Endothelial cell of umbilical vein (primary cell): ENCODE data around the gene IPO5. TPM values are rescaled to one million over a fixed set of nuclear protein-coding genes. Genes with fewer than 3 reads are reported as not detected.

Source experiments
- BruUV-seq: library from RNA; stranded (reverse); fragments of 400-500 nt; replicated peaks from 2 replicates; lab custom pipeline; 2021; lab: Mats Ljungman, UMichigan
- CTCF ChIA-PET: fragments of 300-600, 350-600 bp; sonication (Branson Sonifier 250); formaldehyde crosslinking; loops from one replicate; lab custom pipeline; 2021; ENCODE audit warnings: antibody characterized with exemption, inconsistent platforms; lab: Charles Lee
- POLR2A ChIA-PET: fragments of 300-600, 350-600 bp; sonication (Branson Sonifier 250); formaldehyde crosslinking; loops from one replicate; lab custom pipeline; 2021; ENCODE audit warnings: antibody characterized with exemption, inconsistent platforms; lab: Charles Lee
- DNase-seq: peaks from one replicate; pipeline ENCODE4 v3.0.0-alpha.2; 2011; ENCODE audit warnings: low read depth, low spot score
- FAIRE-seq: peaks from 2 replicates; lab custom pipeline; 2011; peaks lifted over from hg19 to GRCh38; lab: Jason Lieb, UNC
- H2AFZ ChIP-seq: 2 replicates; pipeline ENCODE4 v1.6.0; 2012; ENCODE audit warnings: low read depth, low read length, control low read depth, inconsistent platforms
- H3K27ac ChIP-seq: 2 replicates; pipeline ENCODE4 v1.5.1; 2011; ENCODE audit warnings: low read depth, mild to moderate bottlenecking, control low read depth, low read length, moderate library complexity; ENCODE audit not compliant: insufficient read depth
- H3K27me3 ChIP-seq, 2 experiments: 2 replicates each; pipeline versions ENCODE4 v1.6.0 to v1.6.1; 2011; ENCODE audit warnings: low read length in 2 of 2, mixed read lengths in 1 of 2; ENCODE audit not compliant: control insufficient read depth in 2 of 2, insufficient read depth in 2 of 2
- H3K36me3 ChIP-seq, 2 experiments: 2 replicates in 1 of 2; 3 replicates in 1 of 2; pipeline ENCODE4 v1.5.1; 2011; ENCODE audit warnings: low read length in 2 of 2, mild to moderate bottlenecking in 1 of 2, moderate library complexity in 1 of 2; ENCODE audit not compliant: control insufficient read depth in 2 of 2, insufficient read depth in 2 of 2; ENCODE audit errors: extremely low read depth in 1 of 2
- H3K4me1 ChIP-seq: 3 replicates; pipeline ENCODE4 v1.5.1; 2011; ENCODE audit warnings: mild to moderate bottlenecking, low read length; ENCODE audit not compliant: control insufficient read depth, insufficient read depth; ENCODE audit errors: extremely low read depth
- H3K4me2 ChIP-seq: 2 replicates; pipeline ENCODE4 v1.6.1; 2011; ENCODE audit warnings: low read length, control low read depth, mixed read lengths; ENCODE audit not compliant: insufficient read depth
- H3K4me3 ChIP-seq, 3 experiments: fragments of 200-600 bp in 1 of 3; sonication (generic), shearing (Covaris generic) in 1 of 3; replicated peaks in 1 of 3; 2 replicates each; pipeline ENCODE4 v1.5.1; 2011 to 2016; ENCODE audit warnings: control low read depth in 3 of 3, low read length in 3 of 3, mild to moderate bottlenecking in 2 of 3, inconsistent platforms in 1 of 3, low read depth in 1 of 3, moderate library complexity in 1 of 3; ENCODE audit not compliant: insufficient read depth in 1 of 3
- H3K79me2 ChIP-seq: 2 replicates; pipeline ENCODE4 v1.6.0; 2012; ENCODE audit warnings: low read length, inconsistent platforms; ENCODE audit not compliant: control insufficient read depth, insufficient read depth
- H3K9ac ChIP-seq: replicated peaks from 2 replicates; pipeline ENCODE3; 2011; ENCODE audit warnings: low read length, control low read depth; ENCODE audit not compliant: insufficient read depth; ENCODE audit errors: extremely low read depth
- H3K9me1 ChIP-seq: replicated peaks from 3 replicates; pipeline ENCODE4 v1.6.0; 2011; ENCODE audit warnings: mild to moderate bottlenecking, low read length; ENCODE audit not compliant: control insufficient read depth, insufficient read depth; ENCODE audit errors: extremely low read depth
- H3K9me3 ChIP-seq: replicated peaks from 2 replicates; pipeline ENCODE4 v1.5.1; 2012; ENCODE audit warnings: low read length, inconsistent platforms; ENCODE audit not compliant: control insufficient read depth, insufficient read depth
- H4K20me1 ChIP-seq: replicated peaks from 2 replicates; pipeline ENCODE3; 2011; ENCODE audit warnings: mild to moderate bottlenecking, low read length; ENCODE audit not compliant: control insufficient read depth, insufficient read depth; ENCODE audit errors: extremely low read depth
- CTCF ChIP-seq, 2 donors: IDR thresholded peaks; 1 replicate in 1 of 2; 2 replicates in 1 of 2; pipeline ENCODE4 v1.5.1; 2011; ENCODE audit warnings: low read length in 2 of 2, mild to moderate bottlenecking in 2 of 2, moderate library complexity in 2 of 2, control low read depth in 1 of 2, inconsistent platforms in 1 of 2, low read depth in 1 of 2; ENCODE audit not compliant: insufficient read depth in 1 of 2; ENCODE audit errors: extremely low read depth in 1 of 2
- EZH2 ChIP-seq: IDR thresholded peaks from 2 replicates; pipeline ENCODE4 v1.6.1; 2012; ENCODE audit warnings: borderline replicate concordance, low read depth, mild to moderate bottlenecking, moderate library complexity, low read length, inconsistent platforms; ENCODE audit not compliant: severe bottlenecking
- FOS ChIP-seq: IDR thresholded peaks from 2 replicates; pipeline ENCODE4 v1.6.1; 2011; ENCODE audit warnings: mild to moderate bottlenecking, low read length, moderate library complexity, borderline replicate concordance; ENCODE audit not compliant: insufficient read depth
- GATA2 ChIP-seq: IDR thresholded peaks from 2 replicates; pipeline ENCODE4 v1.7.0; 2011; ENCODE audit warnings: low read depth, mild to moderate bottlenecking, moderate library complexity, mixed read lengths, low read length; ENCODE audit not compliant: insufficient read length, insufficient read depth
- JUN ChIP-seq: IDR thresholded peaks from 2 replicates; pipeline ENCODE4 v1.6.1; 2011; ENCODE audit warnings: borderline replicate concordance, low read depth; ENCODE audit not compliant: insufficient read length, insufficient read depth
- MAX ChIP-seq: IDR thresholded peaks from 2 replicates; pipeline ENCODE4 v1.6.1; 2011; ENCODE audit not compliant: insufficient read depth, insufficient read length
- MYC ChIP-seq: IDR thresholded peaks from one replicate; pipeline ENCODE4 v1.6.1; 2011; ENCODE audit warnings: mild to moderate bottlenecking, low read depth, low read length
- POLR2A ChIP-seq: IDR thresholded peaks from 2 replicates; pipeline ENCODE4 v1.6.1; 2012; ENCODE audit warnings: low read depth, mild to moderate bottlenecking, control low read depth, low read length
- POLR2AphosphoS5 ChIP-seq: IDR thresholded peaks from 2 replicates; pipeline ENCODE4 v1.6.1; 2012; ENCODE audit warnings: low read depth, mild to moderate bottlenecking, control low read depth, low read length, moderate library complexity; ENCODE audit not compliant: insufficient read depth
- dilution Hi-C: fragments of 300-500 bp; cut with MboI; formaldehyde crosslinking; loops from one replicate; pipeline ENCODE4 v1.15.0; 2019; ENCODE audit warnings: low sequenced_read_pairs; ENCODE audit not compliant: extremely low pct_ligation_motif_present
- intact Hi-C: fragments of 100-400 bp; cut with micrococcal nuclease; formaldehyde crosslinking; loops from one replicate; pipeline ENCODE4 v1.10.0; 2022
- polyA plus RNA-seq, 4 experiments: library from polyadenylated mRNA; depleted of rRNA in 3 of 4; stranded (reverse) in 3 of 4; unstranded in 1 of 4; fragments of >200 nt; gene quantifications; 2 replicates each; pipeline versions ENCODE4 v1.2.1 to v1.2.3, GENCODE V29; 2011 to 2012; ENCODE audit warnings: missing spikeins in 1 of 4
- total RNA-seq: library from RNA; stranded (reverse); gene quantifications from 2 replicates; pipeline ENCODE4 v1.2.3, GENCODE V29; 2021

The IPO5 gene
- total and polyA plus RNA-seq, 2 donors (not counting 3 experiments of a cell fraction or from before 2014, with no cell fraction given) = 50.4 to 183 TPM

GRCh38 chr13:98020271-98020670, 66.8 kb downstream of the IPO5 start:
- Histone ChIP-seq H3K4me1 (peaks cover under 1% of the 10 kb centered on the region), H3K27me3 (no peaks in the 10 kb centered on the region), H3K9me3 (no peaks in the 10 kb centered on the region), H3K9ac (no peak overlapping the region), H3K79me2 (no peaks in the 10 kb centered on the region), H3K27ac (no peak overlapping the region), H2AFZ (no peak overlapping the region), H3K4me2 (no peak overlapping the region), H3K9me1 (no peaks in the 10 kb centered on the region), H3K4me3 (no peak overlapping the region), H4K20me1 (no peaks in the 10 kb centered on the region), H3K36me3 (peaks cover 11 to 24% of the 10 kb centered on the region in 2 experiments)
- no TSS peak for BruUV-seq
- POLR2A ChIA-PET = no interaction called here
- FAIRE-seq (no peak), DNase-seq (no peak)
- intact Hi-C loops = no loop called here
- CTCF ChIA-PET = interaction anchor here (1.6 kb wide), 1 partner anchor 653 kb away, joined by 12 read pairs; no protein-coding TSS in a partner anchor
- dilution Hi-C loops = no loop called here
- TF ChIP-seq POLR2AphosphoS5 (no peak), JUN (no peak), POLR2A (no peak), MYC (no peak), FOS (no peak), GATA2 (no peak), MAX (no peak), EZH2 (no peak), CTCF (IDR thresholded peaks at IDR 0.05; ENCODE audit: extremely low read depth in 1 of 2, insufficient read depth in 1 of 2, low read depth in 1 of 2, low read length in 2 of 2) (no peak)
